T-cell (primary cell): Measurements from ENCODE around the gene SPATA6L. TPM values are rescaled to one million over a fixed set of nuclear protein-coding genes. Genes with fewer than 3 reads are reported as not detected.

Experiments
- ATAC-seq, 4 experiments: fragments of 200-7000 bp in 3 of 4; fragments of 150-1000 bp in 1 of 4; cut with Tn5 transposase; replicated peaks in 1 of 4; 1 replicate in 3 of 4; 2 replicates in 1 of 4; pipeline ENCODE4 v1.10.0; 2021; ENCODE audit warnings: moderate library complexity in 3 of 4, mild to moderate bottlenecking in 2 of 4, moderate number of reproducible peaks in 1 of 4
- CTCF ChIA-PET, 2 donors: fragments of 300-600 bp; sonication (Branson Sonifier 250); formaldehyde crosslinking; loops; one replicate each; lab custom pipeline; 2022; ENCODE audit warnings: antibody characterized with exemption in 2 of 2; lab: Charles Lee
- POLR2A ChIA-PET, 2 donors: fragments of 300-600 bp; sonication (Branson Sonifier 250); formaldehyde crosslinking; loops; one replicate each; lab custom pipeline; 2022; ENCODE audit warnings: antibody characterized with exemption in 2 of 2; lab: Charles Lee
- DNase-seq, 35 experiments: peaks; one replicate each; pipeline versions ENCODE4 v3.0.0 to v3.0.0-alpha.2; 2013 to 2023
- H3K27ac ChIP-seq: one replicate; pipeline ENCODE4 v1.5.1; 2013; ENCODE audit warnings: low read length
- H3K27me3 ChIP-seq, 2 experiments: replicated peaks in 1 of 2; 1 replicate in 1 of 2; 2 replicates in 1 of 2; pipeline versions ENCODE4 v1.6.1 to v1.7.0; 2013; ENCODE audit warnings: low read length in 1 of 2, mixed read lengths in 1 of 2; ENCODE audit not compliant: control insufficient read depth in 2 of 2, insufficient read depth in 2 of 2; ENCODE audit errors: extremely low read depth in 1 of 2
- H3K36me3 ChIP-seq, 2 donors: 1 replicate in 1 of 2; 2 replicates in 1 of 2; pipeline versions ENCODE4 v1.6.1 to v1.7.0; 2013; ENCODE audit warnings: low read length in 1 of 2; ENCODE audit not compliant: control insufficient read depth in 2 of 2, insufficient read depth in 1 of 2; ENCODE audit errors: extremely low read depth in 1 of 2
- H3K4me1 ChIP-seq, 2 experiments: 1 replicate in 1 of 2; 2 replicates in 1 of 2; pipeline versions ENCODE4 v1.6.1 to v1.7.0; 2013; ENCODE audit warnings: low read length in 2 of 2, mixed read lengths in 1 of 2; ENCODE audit not compliant: insufficient read depth in 2 of 2, control insufficient read depth in 1 of 2; ENCODE audit errors: extremely low read depth in 1 of 2
- H3K4me3 ChIP-seq, 2 donors: 1 replicate in 1 of 2; 2 replicates in 1 of 2; pipeline versions ENCODE4 v1.5.1 to v1.7.0; 2013; ENCODE audit warnings: mild to moderate bottlenecking in 2 of 2, low read length in 1 of 2, moderate library complexity in 1 of 2; ENCODE audit not compliant: control insufficient read depth in 1 of 2; ENCODE audit errors: extremely low read depth in 1 of 2
- H3K9me3 ChIP-seq: 2 replicates; pipeline ENCODE4 v1.7.0; 2013
- H3K27ac Mint-ChIP-seq, 2 donors: one replicate each; pipeline ENCODE4 v1.8.0; 2020 to 2021; ENCODE audit warnings: mild to moderate bottlenecking in 2 of 2, mixed read lengths in 2 of 2
- H3K27me3 Mint-ChIP-seq, 2 donors: one replicate each; pipeline ENCODE4 v1.8.0; 2021 to 2022; ENCODE audit warnings: mixed read lengths in 2 of 2
- H3K36me3 Mint-ChIP-seq: one replicate; pipeline ENCODE4 v1.8.0; 2021; ENCODE audit warnings: mixed read lengths
- H3K4me1 Mint-ChIP-seq, 3 donors: one replicate each; pipeline ENCODE4 v1.8.0; 2020 to 2022; ENCODE audit warnings: mixed read lengths in 3 of 3, mild to moderate bottlenecking in 1 of 3
- H3K4me3 Mint-ChIP-seq, 3 donors: one replicate each; pipeline ENCODE4 v1.8.0; 2020 to 2022; ENCODE audit warnings: mild to moderate bottlenecking in 3 of 3, mixed read lengths in 3 of 3, moderate library complexity in 3 of 3
- H3K9me3 Mint-ChIP-seq, 3 donors: one replicate each; pipeline ENCODE4 v1.8.0; 2020 to 2022; ENCODE audit warnings: mixed read lengths in 3 of 3
- WGBS: methylation state at CpG from one replicate; pipeline ENCODE4 v1.1.5; 2013; ENCODE audit warnings: missing lambda C conversion rate; ENCODE audit not compliant: insufficient coverage; 5-methylcytosine and 5-hydroxymethylcytosine counted together
- total RNA-seq, 35 experiments: library from RNA in 6 of 35; stranded (reverse) in 6 of 35; fragments of 120-200 nt in 1 of 35; gene quantifications; one replicate each; pipeline versions ENCODE4 v1.2.1 to v1.2.4 and lab custom pipeline; 2013 to 2026

SPATA6L gene
- total RNA-seq, 5 donors from 2014 or later (not counting 1 experiment from before 2014, with no cell fraction given) = 1.2 to 5.2 (median 2.5) TPM

DNA sequence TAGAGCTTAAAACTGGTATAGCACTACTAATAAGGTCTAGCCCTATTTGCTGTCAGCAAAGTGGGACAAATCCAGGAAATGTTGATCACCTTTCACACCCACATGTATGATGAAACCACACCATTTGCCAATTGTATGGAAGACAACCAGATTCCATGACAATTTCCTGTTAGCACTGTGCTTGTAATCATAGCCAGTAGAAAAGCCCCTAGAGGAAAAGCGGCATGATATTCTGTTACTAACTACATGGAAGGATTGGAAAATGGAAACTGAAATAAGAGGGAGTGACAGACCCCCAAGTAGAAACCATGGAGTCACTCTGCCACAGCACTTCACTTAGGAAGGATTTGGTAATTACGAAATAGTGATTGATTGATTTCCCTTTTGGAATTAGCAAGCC, 923 bp downstream of the SPATA6L start:
- peak overlapping the region; percentile 80 to 96 (median 83) for H3K4me3 Mint-ChIP-seq
- Histone ChIP-seq H3K36me3 (no peaks in the 10 kb centered on the region), H3K4me1 (peaks cover 47 to 49% of the 10 kb centered on the region in 2 experiments), H3K27me3 (no peaks in the 10 kb centered on the region), H3K9me3 (no peaks in the 10 kb centered on the region), H3K4me3 (no peak overlapping the region), H3K27ac (no peak overlapping the region)
- H3K36me3 Mint-ChIP-seq = no peaks in the 10 kb centered on the region
- DNase-seq (no peak), ATAC-seq (no peak)
- no peaks in the 10 kb centered on the region for H3K9me3 Mint-ChIP-seq
- WGBS = 100% methylated on average over 1 of the region's 2 CpGs
- CTCF ChIA-PET = interaction anchor here (0.7 to 1.5 kb wide), 6 partner anchors 14 to 127 kb away, joined by 3 to 7 read pairs (median 4); partner anchors contain the start of genes CDC37L1 (in 1 of the 2) and RCL1 (in 1 of the 2)
- POLR2A ChIA-PET = interaction anchor here in 1 of 2 donors (1.0 to 1.6 kb wide), 2 partner anchors 14 to 75 kb away, joined by 5 to 6 read pairs; partner anchors contain the start of gene CDC37L1
- peaks cover 69 to 76% (median 74%) of the 10 kb centered on the region in 3 donors for H3K4me1 Mint-ChIP-seq
- H3K27me3 Mint-ChIP-seq = no peaks in the 10 kb centered on the region
- H3K27ac Mint-ChIP-seq = peak overlapping the region; percentile 81 to 90

GRCh38 chr9:4663956-4664355, 2.3 kb downstream of the SPATA6L start:
- Mint-ChIP-seq H3K4me3 (peak overlapping the region; percentile 83 to 98 (median 96)), H3K4me1 (peaks cover 69 to 79% (median 74%) of the 10 kb centered on the region in 3 donors), H3K9me3 (no peaks in the 10 kb centered on the region), H3K27ac (peak overlapping the region; percentile 55 to 90), H3K27me3 (no peaks in the 10 kb centered on the region), H3K36me3 (no peaks in the 10 kb centered on the region)
- no peak for ATAC-seq
- DNase-seq = no peak
- Histone ChIP-seq H3K36me3 (no peaks in the 10 kb centered on the region), H3K27me3 (no peaks in the 10 kb centered on the region), H3K27ac (peak overlapping the region; percentile 84), H3K4me1 (peaks cover 47 to 49% of the 10 kb centered on the region in 2 experiments), H3K9me3 (no peaks in the 10 kb centered on the region), H3K4me3 (no peak overlapping the region)
- POLR2A ChIA-PET = interaction anchor here in 1 of 2 donors (0.6 kb wide), 1 partner anchor 16 kb away, joined by 3 read pairs; the partner anchor contains the start of gene CDC37L1
- WGBS = 100% methylated on average over 2 of the region's 3 CpGs
- CTCF ChIA-PET = interaction anchor here in 1 of 2 donors (0.9 kb wide), 1 partner anchor 16 kb away, joined by 4 read pairs; the partner anchor contains the start of gene CDC37L1

DNA sequence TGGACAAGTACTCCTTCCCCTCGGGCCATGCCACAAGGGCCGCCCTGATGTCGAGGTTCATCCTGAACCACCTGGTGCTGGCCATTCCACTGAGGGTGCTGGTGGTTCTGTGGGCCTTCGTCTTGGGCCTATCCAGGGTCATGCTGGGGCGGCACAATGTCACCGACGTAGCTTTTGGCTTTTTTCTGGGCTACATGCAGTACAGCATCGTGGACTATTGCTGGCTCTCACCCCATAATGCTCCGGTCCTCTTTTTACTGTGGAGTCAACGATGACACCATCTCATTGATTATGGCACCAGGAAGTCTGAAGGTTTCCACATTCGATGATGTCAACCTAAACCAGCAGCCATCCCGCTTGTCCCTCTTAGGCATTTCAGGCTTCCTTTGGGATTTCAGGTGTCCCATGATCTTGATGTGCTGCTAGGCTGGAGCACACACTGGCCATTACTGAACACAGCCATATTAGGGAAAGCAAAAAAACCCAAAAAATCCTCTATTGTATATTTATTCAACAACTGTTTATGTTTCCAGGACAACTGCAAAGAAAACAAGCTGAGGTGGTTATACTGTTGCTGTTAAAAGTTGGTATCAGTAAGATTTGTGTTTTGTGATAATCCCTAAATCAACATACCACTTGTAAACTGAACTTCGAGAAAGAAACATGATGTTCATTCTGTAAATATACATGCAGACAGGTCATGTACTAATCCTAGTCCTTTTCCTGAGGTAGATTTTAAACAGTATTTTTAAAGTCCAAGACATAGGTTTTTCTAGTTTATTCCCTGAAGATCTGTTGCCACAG, 3.1 kb downstream of the SPATA6L start:
- peak in 1 of 4 experiments; percentile 5 for ATAC-seq
- 78% methylated on average over 11 of the region's 13 CpGs for WGBS
- H3K4me3 Mint-ChIP-seq = peak overlapping the region; percentile 83 to 98 (median 96)
- H3K27me3 Mint-ChIP-seq = no peaks in the 10 kb centered on the region
- peak overlapping the region; percentile 69 to 84 for H3K4me3 ChIP-seq
- DNase-seq = peak in 4 of 35 experiments; percentile 8 to 56 (median 31)
- no peaks in the 10 kb centered on the region for H3K36me3 ChIP-seq
- H3K4me1 ChIP-seq = peaks cover 42 to 49% of the 10 kb centered on the region in 2 experiments
- H3K27ac Mint-ChIP-seq = peak overlapping the region; percentile 88 to 94
- ChIA-PET CTCF (interaction anchor here (0.5 to 1.7 kb wide), 2 partner anchors 23 to 1820 kb away, joined by 3 to 12 read pairs; no protein-coding TSS in a partner anchor), POLR2A (interaction anchor here (0.6 to 1.4 kb wide), 3 partner anchors 14 to 16 kb away, joined by 3 read pairs; partner anchors contain the start of gene CDC37L1 (in 2 of the 2))
- H3K9me3 Mint-ChIP-seq = no peaks in the 10 kb centered on the region
- no peaks in the 10 kb centered on the region for H3K27me3 ChIP-seq
- H3K27ac ChIP-seq = peak overlapping the region; percentile 84
- H3K4me1 Mint-ChIP-seq = peaks cover 64 to 73% (median 69%) of the 10 kb centered on the region in 3 donors
- no peaks in the 10 kb centered on the region for H3K9me3 ChIP-seq
- H3K36me3 Mint-ChIP-seq = no peaks in the 10 kb centered on the region

DNA sequence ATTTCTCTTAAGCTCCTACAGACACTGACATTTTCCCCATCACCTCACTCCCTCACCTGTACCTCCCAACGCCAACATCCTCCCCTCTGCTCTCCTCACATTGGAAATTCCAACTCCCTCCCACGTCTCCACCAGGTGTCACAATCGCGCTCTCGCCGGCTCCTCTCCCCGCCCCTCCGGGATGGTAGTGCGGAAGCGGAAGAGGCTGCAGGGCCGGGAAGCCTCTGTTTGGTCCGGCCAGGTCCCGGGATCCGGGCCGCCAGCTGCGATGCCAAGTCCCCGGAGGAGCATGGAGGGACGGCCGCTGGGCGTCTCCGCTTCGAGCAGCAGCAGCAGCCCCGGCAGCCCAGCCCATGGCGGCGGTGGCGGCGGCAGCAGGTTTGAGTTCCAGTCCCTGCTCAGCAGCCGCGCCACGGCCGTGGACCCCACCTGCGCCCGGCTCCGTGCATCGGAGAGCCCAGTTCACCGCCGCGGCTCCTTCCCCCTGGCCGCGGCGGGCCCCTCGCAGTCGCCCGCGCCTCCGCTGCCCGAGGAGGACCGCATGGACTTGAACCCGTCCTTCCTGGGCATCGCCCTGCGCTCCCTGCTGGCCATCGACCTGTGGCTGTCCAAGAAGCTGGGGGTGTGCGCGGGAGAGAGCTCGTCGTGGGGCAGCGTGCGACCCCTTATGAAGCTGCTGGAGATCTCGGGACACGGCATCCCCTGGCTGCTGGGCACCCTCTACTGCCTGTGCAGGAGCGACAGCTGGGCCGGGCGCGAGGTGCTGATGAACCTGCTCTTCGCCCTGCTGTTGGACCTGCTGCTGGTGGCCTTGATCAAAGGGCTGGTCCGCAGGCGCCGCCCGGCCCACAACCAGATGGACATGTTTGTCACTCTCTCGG, 3.9 kb downstream of the SPATA6L start, which contains the start of gene PLPP6:
PLPP6 (plus strand) TSS at position 187 of the 881 bp plus-strand sequence; CDS start at position 269, 82 bp downstream.
- H3K4me3 Mint-ChIP-seq = peak within 1 kb of the TSS; percentile 83 to 98 (median 96)
- ATAC-seq (peak; percentile 78 to 86 (median 82)), DNase-seq (peak; percentile 41 to 89 (median 63))
- H3K36me3 ChIP-seq = no peaks in the 10 kb centered on the region
- peaks cover 41% of the 10 kb centered on the region in 2 experiments for H3K4me1 ChIP-seq
- H3K27me3 Mint-ChIP-seq = no peaks in the 10 kb centered on the region
- H3K27me3 ChIP-seq = no peaks in the 10 kb centered on the region
- H3K9me3 ChIP-seq = no peaks in the 10 kb centered on the region
- WGBS = 3% methylated on average over 68 of the region's 70 CpGs
- peak within 1 kb of the TSS; percentile 97 for H3K27ac Mint-ChIP-seq
- CTCF ChIA-PET = interaction anchor here in 1 of 2 donors (0.6 to 1.7 kb wide), 3 partner anchors 14 to 22 kb away, joined by 3 read pairs; partner anchors contain the start of gene CDC37L1
- no peaks in the 10 kb centered on the region for H3K9me3 Mint-ChIP-seq
- no peaks in the 10 kb centered on the region for H3K36me3 Mint-ChIP-seq
- peaks cover 55 to 65% (median 61%) of the 10 kb centered on the region in 3 donors for H3K4me1 Mint-ChIP-seq
- H3K27ac ChIP-seq = peak within 1 kb of the TSS; percentile 84
- POLR2A ChIA-PET = interaction anchor here (0.6 to 1.4 kb wide), 3 partner anchors 15 to 17 kb away, joined by 3 read pairs; partner anchors contain the start of gene CDC37L1 (in 2 of the 2)
- peak within 1 kb of the TSS; percentile 69 to 84 for H3K4me3 ChIP-seq

DNA sequence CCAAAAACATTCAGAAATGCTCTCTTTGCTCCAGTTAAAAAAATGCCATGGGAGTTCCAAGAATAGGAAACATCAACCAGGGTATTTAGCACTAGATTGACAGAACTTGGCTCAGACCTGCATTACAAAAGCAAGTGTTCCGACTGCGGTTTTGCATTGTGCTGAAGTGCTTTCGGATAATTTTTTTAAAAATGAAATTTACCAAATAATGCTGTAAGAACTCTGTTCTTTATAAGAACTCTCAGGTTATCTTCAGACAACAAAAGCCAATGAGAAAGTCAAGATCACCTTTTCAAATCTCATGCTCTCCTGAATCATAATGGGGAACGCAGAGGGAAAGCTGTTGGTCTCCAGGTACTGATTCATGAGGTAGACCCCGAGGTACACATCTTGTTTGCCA, 4.7 kb downstream of the SPATA6L start:
- Mint-ChIP-seq H3K36me3 (no peaks in the 10 kb centered on the region), H3K4me3 (peak overlapping the region; percentile 83 to 98 (median 96)), H3K27me3 (no peaks in the 10 kb centered on the region), H3K27ac (peak overlapping the region; percentile 97), H3K9me3 (no peaks in the 10 kb centered on the region), H3K4me1 (peaks cover 48 to 59% (median 54%) of the 10 kb centered on the region in 3 donors)
- Histone ChIP-seq H3K9me3 (no peaks in the 10 kb centered on the region), H3K4me3 (peak overlapping the region; percentile 69 to 84), H3K27ac (peak overlapping the region; percentile 84), H3K4me1 (peaks cover 34% of the 10 kb centered on the region in 2 experiments), H3K36me3 (no peaks in the 10 kb centered on the region), H3K27me3 (no peaks in the 10 kb centered on the region)
- ATAC-seq (peak; percentile 1 to 21 (median 17)), DNase-seq (peak in 1 of 35 experiments; percentile 50)
- ChIA-PET CTCF (interaction anchor here in 1 of 2 donors (0.8 to 1.7 kb wide), 2 partner anchors 18 to 22 kb away, joined by 3 read pairs; partner anchors contain the start of gene CDC37L1), POLR2A (interaction anchor here in 1 of 2 donors (1.4 kb wide), 1 partner anchor 18 kb away, joined by 3 read pairs; the partner anchor contains the start of gene CDC37L1)
- no CpG with 5 or more reads among the region's 5 CpGs for WGBS
